SK-N-SH (cell line): ENCODE results near the gene MBD2.

ENCODE experiments used
- EZH2phosphoT487 ChIP-seq: fragments of 200-600 bp; sonication (generic); IDR thresholded peaks from 2 replicates; pipeline ENCODE4 v1.6.1; 2017; ENCODE audit warnings: low read depth, mixed run types, mild to moderate bottlenecking, antibody characterized with exemption, moderate library complexity, borderline replicate concordance
- GABPA ChIP-seq: IDR thresholded peaks from 2 replicates; pipeline ENCODE4 v1.4.0; 2012; ENCODE audit warnings: low read depth, mild to moderate bottlenecking
- JUND ChIP-seq: IDR thresholded peaks from 2 replicates; pipeline ENCODE4 v1.4.0; 2012
- MXI1 ChIP-seq: IDR thresholded peaks from 2 replicates; pipeline ENCODE4 v1.6.1; 2012; ENCODE audit warnings: mild to moderate bottlenecking, low read depth, low read length, improper control_type of control experiment
- POLR2AphosphoS5 ChIP-seq: IDR thresholded peaks from 2 replicates; pipeline ENCODE4 v1.6.1; 2012; ENCODE audit warnings: low read depth, low read length
- TF ChIP-seq, protein P1 (sequence below): IDR thresholded peaks from 2 replicates; pipeline ENCODE4 v1.4.0; 2012; ENCODE audit warnings: low read depth
- TF ChIP-seq, protein P2 (sequence below): fragments of 200-600 bp; sonication (generic); IDR thresholded peaks from 2 replicates; pipeline ENCODE4 v1.6.1; 2017; ENCODE audit warnings: antibody characterized with exemption, mild to moderate bottlenecking, moderate library complexity
- TF ChIP-seq, protein P3 (sequence below): fragments of 150-350 bp; IDR thresholded peaks from 2 replicates; pipeline ENCODE4 v1.6.1; 2017; ENCODE audit warnings: antibody characterized with exemption, low read length, low read depth, borderline replicate concordance

DNA sequence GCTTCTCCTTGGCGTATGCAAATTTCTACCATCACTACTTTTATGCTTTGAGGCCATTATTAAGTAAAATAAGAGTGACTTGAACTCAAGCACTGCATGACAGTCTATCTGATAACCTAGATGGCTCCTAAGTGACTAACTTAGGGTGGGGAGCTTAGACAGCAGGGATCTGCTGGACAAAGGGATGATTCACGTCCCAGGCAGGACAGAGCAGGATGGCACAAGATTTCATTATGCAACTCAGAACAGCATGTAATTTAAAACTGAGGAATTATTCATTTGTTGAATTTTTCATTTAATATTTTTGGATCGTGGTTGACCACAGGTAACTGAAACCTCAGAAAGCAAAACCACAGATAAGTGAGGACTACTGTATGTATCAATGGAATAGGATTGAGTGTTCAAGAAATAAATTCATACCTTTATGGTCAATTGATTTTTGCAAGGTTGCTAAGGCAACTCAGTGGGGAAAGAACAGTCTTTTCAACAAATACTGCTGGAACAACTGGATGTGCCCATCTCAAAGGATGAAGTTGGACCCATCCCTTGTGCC is 115.3 kb downstream of the MBD2 start:
- TF ChIP-seq GABPA (no peak), JUND (no peak), POLR2AphosphoS5 (no peak), EZH2phosphoT487 (no peak), MXI1 (no peak)
- TF ChIP-seq, protein P1, sequence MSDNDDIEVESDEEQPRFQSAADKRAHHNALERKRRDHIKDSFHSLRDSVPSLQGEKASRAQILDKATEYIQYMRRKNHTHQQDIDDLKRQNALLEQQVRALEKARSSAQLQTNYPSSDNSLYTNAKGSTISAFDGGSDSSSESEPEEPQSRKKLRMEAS: no peak
- TF ChIP-seq, protein P2, sequence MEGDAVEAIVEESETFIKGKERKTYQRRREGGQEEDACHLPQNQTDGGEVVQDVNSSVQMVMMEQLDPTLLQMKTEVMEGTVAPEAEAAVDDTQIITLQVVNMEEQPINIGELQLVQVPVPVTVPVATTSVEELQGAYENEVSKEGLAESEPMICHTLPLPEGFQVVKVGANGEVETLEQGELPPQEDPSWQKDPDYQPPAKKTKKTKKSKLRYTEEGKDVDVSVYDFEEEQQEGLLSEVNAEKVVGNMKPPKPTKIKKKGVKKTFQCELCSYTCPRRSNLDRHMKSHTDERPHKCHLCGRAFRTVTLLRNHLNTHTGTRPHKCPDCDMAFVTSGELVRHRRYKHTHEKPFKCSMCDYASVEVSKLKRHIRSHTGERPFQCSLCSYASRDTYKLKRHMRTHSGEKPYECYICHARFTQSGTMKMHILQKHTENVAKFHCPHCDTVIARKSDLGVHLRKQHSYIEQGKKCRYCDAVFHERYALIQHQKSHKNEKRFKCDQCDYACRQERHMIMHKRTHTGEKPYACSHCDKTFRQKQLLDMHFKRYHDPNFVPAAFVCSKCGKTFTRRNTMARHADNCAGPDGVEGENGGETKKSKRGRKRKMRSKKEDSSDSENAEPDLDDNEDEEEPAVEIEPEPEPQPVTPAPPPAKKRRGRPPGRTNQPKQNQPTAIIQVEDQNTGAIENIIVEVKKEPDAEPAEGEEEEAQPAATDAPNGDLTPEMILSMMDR: no peak
- TF ChIP-seq, protein P3, sequence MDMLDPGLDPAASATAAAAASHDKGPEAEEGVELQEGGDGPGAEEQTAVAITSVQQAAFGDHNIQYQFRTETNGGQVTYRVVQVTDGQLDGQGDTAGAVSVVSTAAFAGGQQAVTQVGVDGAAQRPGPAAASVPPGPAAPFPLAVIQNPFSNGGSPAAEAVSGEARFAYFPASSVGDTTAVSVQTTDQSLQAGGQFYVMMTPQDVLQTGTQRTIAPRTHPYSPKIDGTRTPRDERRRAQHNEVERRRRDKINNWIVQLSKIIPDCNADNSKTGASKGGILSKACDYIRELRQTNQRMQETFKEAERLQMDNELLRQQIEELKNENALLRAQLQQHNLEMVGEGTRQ: no peak
